ENCODE data around the gene MAGEA11.

DNA sequence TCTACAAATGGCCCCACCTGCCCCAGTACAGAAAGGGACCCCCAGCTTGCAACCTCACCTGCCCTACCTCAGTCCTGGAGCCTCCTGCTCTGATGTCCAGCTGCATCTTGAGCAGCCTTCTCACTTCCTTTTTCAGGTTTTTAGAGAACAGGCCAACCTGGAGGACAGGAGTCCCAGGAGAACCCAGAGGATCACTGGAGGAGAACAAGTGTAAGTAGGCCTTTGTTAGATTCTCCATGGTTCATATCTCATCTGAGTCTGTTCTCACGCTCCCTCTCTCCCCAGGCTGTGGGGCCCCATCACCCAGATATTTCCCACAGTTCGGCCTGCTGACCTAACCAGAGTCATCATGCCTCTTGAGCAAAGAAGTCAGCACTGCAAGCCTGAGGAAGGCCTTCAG is 3.6 kb downstream of the MAGEA11 start:
- no peak for TF ChIP-seq TCF12 (IDR thresholded peaks at IDR 0.05)
- no peak for TF ChIP-seq TCF12 (CRISPR knock-in tag; IDR thresholded peaks at IDR 0.05)
- TF ChIP-seq POLR2A (IDR thresholded peaks at IDR 0.05; ENCODE audit: insufficient read depth in 1 of 2, low read depth in 2 of 2, low read length in 2 of 2), result no peak
- no peak for TF ChIP-seq ZNF318 (CRISPR knock-in tag; IDR thresholded peaks at IDR 0.05)
- TF ChIP-seq ZNF3 (CRISPR knock-in tag; IDR thresholded peaks at IDR 0.05), result no peak
- TF ChIP-seq, protein P1, sequence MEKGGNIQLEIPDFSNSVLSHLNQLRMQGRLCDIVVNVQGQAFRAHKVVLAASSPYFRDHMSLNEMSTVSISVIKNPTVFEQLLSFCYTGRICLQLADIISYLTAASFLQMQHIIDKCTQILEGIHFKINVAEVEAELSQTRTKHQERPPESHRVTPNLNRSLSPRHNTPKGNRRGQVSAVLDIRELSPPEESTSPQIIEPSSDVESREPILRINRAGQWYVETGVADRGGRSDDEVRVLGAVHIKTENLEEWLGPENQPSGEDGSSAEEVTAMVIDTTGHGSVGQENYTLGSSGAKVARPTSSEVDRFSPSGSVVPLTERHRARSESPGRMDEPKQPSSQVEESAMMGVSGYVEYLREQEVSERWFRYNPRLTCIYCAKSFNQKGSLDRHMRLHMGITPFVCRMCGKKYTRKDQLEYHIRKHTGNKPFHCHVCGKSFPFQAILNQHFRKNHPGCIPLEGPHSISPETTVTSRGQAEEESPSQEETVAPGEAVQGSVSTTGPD (CRISPR knock-in tag; IDR thresholded peaks at IDR 0.05), result no peak
- TF ChIP-seq, protein P2, sequence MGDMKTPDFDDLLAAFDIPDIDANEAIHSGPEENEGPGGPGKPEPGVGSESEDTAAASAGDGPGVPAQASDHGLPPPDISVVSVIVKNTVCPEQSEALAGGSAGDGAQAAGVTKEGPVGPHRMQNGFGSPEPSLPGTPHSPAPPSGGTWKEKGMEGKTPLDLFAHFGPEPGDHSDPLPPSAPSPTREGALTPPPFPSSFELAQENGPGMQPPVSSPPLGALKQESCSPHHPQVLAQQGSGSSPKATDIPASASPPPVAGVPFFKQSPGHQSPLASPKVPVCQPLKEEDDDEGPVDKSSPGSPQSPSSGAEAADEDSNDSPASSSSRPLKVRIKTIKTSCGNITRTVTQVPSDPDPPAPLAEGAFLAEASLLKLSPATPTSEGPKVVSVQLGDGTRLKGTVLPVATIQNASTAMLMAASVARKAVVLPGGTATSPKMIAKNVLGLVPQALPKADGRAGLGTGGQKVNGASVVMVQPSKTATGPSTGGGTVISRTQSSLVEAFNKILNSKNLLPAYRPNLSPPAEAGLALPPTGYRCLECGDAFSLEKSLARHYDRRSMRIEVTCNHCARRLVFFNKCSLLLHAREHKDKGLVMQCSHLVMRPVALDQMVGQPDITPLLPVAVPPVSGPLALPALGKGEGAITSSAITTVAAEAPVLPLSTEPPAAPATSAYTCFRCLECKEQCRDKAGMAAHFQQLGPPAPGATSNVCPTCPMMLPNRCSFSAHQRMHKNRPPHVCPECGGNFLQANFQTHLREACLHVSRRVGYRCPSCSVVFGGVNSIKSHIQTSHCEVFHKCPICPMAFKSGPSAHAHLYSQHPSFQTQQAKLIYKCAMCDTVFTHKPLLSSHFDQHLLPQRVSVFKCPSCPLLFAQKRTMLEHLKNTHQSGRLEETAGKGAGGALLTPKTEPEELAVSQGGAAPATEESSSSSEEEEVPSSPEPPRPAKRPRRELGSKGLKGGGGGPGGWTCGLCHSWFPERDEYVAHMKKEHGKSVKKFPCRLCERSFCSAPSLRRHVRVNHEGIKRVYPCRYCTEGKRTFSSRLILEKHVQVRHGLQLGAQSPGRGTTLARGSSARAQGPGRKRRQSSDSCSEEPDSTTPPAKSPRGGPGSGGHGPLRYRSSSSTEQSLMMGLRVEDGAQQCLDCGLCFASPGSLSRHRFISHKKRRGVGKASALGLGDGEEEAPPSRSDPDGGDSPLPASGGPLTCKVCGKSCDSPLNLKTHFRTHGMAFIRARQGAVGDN (CRISPR knock-in tag; IDR thresholded peaks at IDR 0.05), result no peak
- TF ChIP-seq CEBPB (IDR thresholded peaks at IDR 0.05; ENCODE audit: borderline replicate concordance, low read depth, low read length), result no peak
- TF ChIP-seq FOXO1 (CRISPR knock-in tag; IDR thresholded peaks at IDR 0.05), result no peak
- no peak for TF ChIP-seq NCOA1 (CRISPR knock-in tag; IDR thresholded peaks at IDR 0.05)
- TF ChIP-seq ZNF703 (CRISPR knock-in tag; IDR thresholded peaks at IDR 0.05; ENCODE audit: borderline replicate concordance), result no peak
- no peak for TF ChIP-seq ZNF598 (CRISPR knock-in tag; IDR thresholded peaks at IDR 0.05; ENCODE audit: borderline replicate concordance)
- TF ChIP-seq ZZZ3 (CRISPR knock-in tag; IDR thresholded peaks at IDR 0.05; ENCODE audit: borderline replicate concordance), result no peak

Data from HepG2 (cell line).